Muscle layer of colon (tissue), 2 donors: Measurements from ENCODE around the gene MRPL19.
"Not testable (repeated sequence)": the region's sequence is repeated elsewhere in the genome, so short reads cannot be mapped to it uniquely, and the experiment has no call there.

ENCODE experiments used
- H3K27ac ChIP-seq: one replicate; pipeline ENCODE4 v1.7.0; 2013; ENCODE audit warnings: low read depth, mild to moderate bottlenecking, low read length, moderate library complexity
- H3K27me3 ChIP-seq, 2 donors: one replicate each; pipeline ENCODE4 v1.7.0; 2013; ENCODE audit warnings: low read length in 2 of 2, mild to moderate bottlenecking in 2 of 2; ENCODE audit not compliant: insufficient read depth in 2 of 2, control insufficient read depth in 1 of 2
- H3K36me3 ChIP-seq: one replicate; pipeline ENCODE4 v1.7.0; 2013; ENCODE audit warnings: mild to moderate bottlenecking, low read length; ENCODE audit not compliant: insufficient read depth
- H3K4me1 ChIP-seq: one replicate; pipeline ENCODE4 v1.7.0; 2013; ENCODE audit warnings: mild to moderate bottlenecking, low read length; ENCODE audit not compliant: insufficient read depth
- H3K4me3 ChIP-seq, 2 donors: one replicate each; pipeline ENCODE4 v1.7.0; 2013; ENCODE audit warnings: low read length in 2 of 2, low read depth in 1 of 2, mild to moderate bottlenecking in 1 of 2, moderate library complexity in 1 of 2
- H3K9ac ChIP-seq: one replicate; pipeline ENCODE4 v1.7.0; 2013; ENCODE audit warnings: low read length
- H3K9me3 ChIP-seq: one replicate; pipeline ENCODE4 v1.7.0; 2013; ENCODE audit warnings: mild to moderate bottlenecking, low read length
- donor health status: abdominal sarcoma.
- donor health status: Adenocarcinoma of cecum.

The MRPL19 gene

GRCh38 chr2:75710220-75710576 lies 63.6 kb downstream of the MRPL19 start:
- Histone ChIP-seq H3K9ac (peak overlapping the region; percentile 69), H3K4me3 (peak overlapping the region; percentile 62 to 82), H3K27ac (peak overlapping the region; percentile 81), H3K4me1 (peaks cover 4% of the 10 kb centered on the region), H3K27me3 (no peaks in the 10 kb centered on the region), H3K9me3 (no peaks in the 10 kb centered on the region), H3K36me3 (peaks cover 7% of the 10 kb centered on the region)

- Histone ChIP-seq H3K4me3 (peak within 1 kb of the TSS; percentile 62 to 82), H3K4me1 (peaks cover 4% of the 10 kb centered on the region), H3K27ac (peak within 1 kb of the TSS; percentile 81), H3K36me3 (peaks cover 5% of the 10 kb centered on the region), H3K9me3 (no peaks in the 10 kb centered on the region), H3K27me3 (no peaks in the 10 kb centered on the region), H3K9ac (peak within 1 kb of the TSS; percentile 69)
Measured at GRCh38 chr2:75710577-75711253, 64.1 kb downstream of the MRPL19 start, which contains the start of gene GCFC2. GCFC2 (minus strand) TSS chr2:75710915; CDS start chr2:75710855, 60 bp downstream.

- H3K9ac ChIP-seq: not testable (repeated sequence)
Measured at GRCh38 chr2:75711590-75711989, 65.0 kb downstream of the MRPL19 start.

GRCh38 chr2:75716406-75716805 lies 69.8 kb downstream of the MRPL19 start:
- H3K9ac ChIP-seq: no peak overlapping the region
- H3K27ac ChIP-seq: no peak overlapping the region
- H3K9me3 ChIP-seq: no peaks in the 10 kb centered on the region
- no peak overlapping the region for H3K4me3 ChIP-seq
- H3K4me1 ChIP-seq: no peaks in the 10 kb centered on the region
- H3K36me3 ChIP-seq: no peaks in the 10 kb centered on the region
- no peaks in the 10 kb centered on the region for H3K27me3 ChIP-seq

More at GRCh38 chr2:75711590-75711989, 65.0 kb downstream of the MRPL19 start:
- H3K9me3 ChIP-seq, H3K4me1 ChIP-seq, H3K27me3 ChIP-seq, H3K36me3 ChIP-seq, H3K27ac ChIP-seq: not testable (repeated sequence)
- peak overlapping the region in 1 of 2 donors; percentile 82 for H3K4me3 ChIP-seq

- no peaks in the 10 kb centered on the region for H3K9me3 ChIP-seq
- no peaks in the 10 kb centered on the region for H3K4me1 ChIP-seq
- H3K4me3 ChIP-seq: no peak overlapping the region
- H3K36me3 ChIP-seq: no peaks in the 10 kb centered on the region
- H3K27me3 ChIP-seq: no peaks in the 10 kb centered on the region
- H3K27ac ChIP-seq: no peak overlapping the region
- no peak overlapping the region for H3K9ac ChIP-seq
Measured at GRCh38 chr2:75719616-75720015, 73.0 kb downstream of the MRPL19 start.

- Histone ChIP-seq H3K9me3 (no peaks in the 10 kb centered on the region), H3K36me3 (no peaks in the 10 kb centered on the region), H3K4me3 (no peak overlapping the region), H3K9ac (no peak overlapping the region), H3K27ac (no peak overlapping the region), H3K27me3 (no peaks in the 10 kb centered on the region), H3K4me1 (no peaks in the 10 kb centered on the region)
Measured at GRCh38 chr2:75720525-75720924, 73.9 kb downstream of the MRPL19 start.

GRCh38 chr2:75722687-75723086 lies 76.1 kb downstream of the MRPL19 start:
- H3K4me3 ChIP-seq: no peak overlapping the region
- no peak overlapping the region for H3K9ac ChIP-seq
- no peaks in the 10 kb centered on the region for H3K36me3 ChIP-seq
- no peaks in the 10 kb centered on the region for H3K4me1 ChIP-seq
- no peak overlapping the region for H3K27ac ChIP-seq
- H3K9me3 ChIP-seq: no peaks in the 10 kb centered on the region
- no peaks in the 10 kb centered on the region for H3K27me3 ChIP-seq

GRCh38 chr2:75728614-75729419 lies 82.2 kb downstream of the MRPL19 start:
- Histone ChIP-seq H3K27me3 (no peaks in the 10 kb centered on the region), H3K36me3 (no peaks in the 10 kb centered on the region), H3K9me3 (no peaks in the 10 kb centered on the region), H3K9ac (no peak overlapping the region), H3K27ac (no peak overlapping the region), H3K4me3 (no peak overlapping the region), H3K4me1 (no peaks in the 10 kb centered on the region)

GRCh38 chr2:75729861-75730260 lies 83.3 kb downstream of the MRPL19 start:
- Histone ChIP-seq H3K4me3 (no peak overlapping the region), H3K9me3 (no peaks in the 10 kb centered on the region), H3K27me3 (no peaks in the 10 kb centered on the region), H3K4me1 (no peaks in the 10 kb centered on the region), H3K9ac (no peak overlapping the region), H3K27ac (no peak overlapping the region), H3K36me3 (no peaks in the 10 kb centered on the region)

GRCh38 chr2:75736276-75736675 lies 89.7 kb downstream of the MRPL19 start:
- Histone ChIP-seq H3K4me1 (no peaks in the 10 kb centered on the region), H3K36me3 (no peaks in the 10 kb centered on the region), H3K27ac (no peak overlapping the region), H3K9ac (no peak overlapping the region), H3K4me3 (no peak overlapping the region), H3K27me3 (no peaks in the 10 kb centered on the region), H3K9me3 (no peaks in the 10 kb centered on the region)

GRCh38 chr2:75737961-75738360 lies 91.4 kb downstream of the MRPL19 start:
- H3K27me3 ChIP-seq: no peaks in the 10 kb centered on the region
- H3K9me3 ChIP-seq: no peaks in the 10 kb centered on the region
- no peaks in the 10 kb centered on the region for H3K4me1 ChIP-seq
- H3K36me3 ChIP-seq: no peaks in the 10 kb centered on the region
- H3K27ac ChIP-seq: no peak overlapping the region
- no peak overlapping the region for H3K9ac ChIP-seq
- no peak overlapping the region for H3K4me3 ChIP-seq
